HG03196 (cell line): ENCODE measurements around the gene HBG1.

Source experiments
- ATAC-seq: cut with Tn5 transposase; IDR thresholded peaks from one replicate; pipeline ENCODE4 v1.9.1; 2021; ENCODE audit not compliant: unreplicated experiment

The HBG1 gene

DNA sequence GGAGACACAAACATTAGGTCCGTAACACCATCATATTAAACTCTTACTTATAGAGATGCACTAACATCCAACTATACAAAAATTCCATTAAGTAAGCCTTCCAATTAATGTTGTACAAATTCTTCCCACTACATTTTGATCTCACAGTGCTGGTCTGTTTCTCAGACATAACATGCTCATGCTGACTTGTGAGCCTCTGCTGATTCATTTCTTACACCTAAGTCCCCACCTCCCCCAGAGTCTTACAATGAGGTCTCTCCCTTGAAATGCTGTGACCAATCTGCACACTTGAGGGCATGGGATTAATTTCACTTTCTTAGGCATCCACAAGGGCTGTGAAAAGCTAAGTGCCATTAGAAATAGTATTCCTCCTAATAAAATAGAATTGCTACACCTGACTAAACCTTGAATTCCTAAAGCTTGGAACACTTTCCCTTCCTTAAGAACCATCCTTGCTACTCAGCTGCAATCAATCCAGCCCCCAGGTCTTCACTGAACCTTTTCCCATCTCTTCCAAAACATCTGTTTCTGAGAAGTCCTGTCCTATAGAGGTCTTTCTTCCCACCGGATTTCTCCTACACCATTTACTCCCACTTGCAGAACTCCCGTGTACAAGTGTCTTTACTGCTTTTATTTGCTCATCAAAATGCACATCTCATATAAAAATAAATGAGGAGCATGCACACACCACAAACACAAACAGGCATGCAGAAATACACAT lies 2.0 kb downstream of the HBG1 start:
- no peak for ATAC-seq

DNA sequence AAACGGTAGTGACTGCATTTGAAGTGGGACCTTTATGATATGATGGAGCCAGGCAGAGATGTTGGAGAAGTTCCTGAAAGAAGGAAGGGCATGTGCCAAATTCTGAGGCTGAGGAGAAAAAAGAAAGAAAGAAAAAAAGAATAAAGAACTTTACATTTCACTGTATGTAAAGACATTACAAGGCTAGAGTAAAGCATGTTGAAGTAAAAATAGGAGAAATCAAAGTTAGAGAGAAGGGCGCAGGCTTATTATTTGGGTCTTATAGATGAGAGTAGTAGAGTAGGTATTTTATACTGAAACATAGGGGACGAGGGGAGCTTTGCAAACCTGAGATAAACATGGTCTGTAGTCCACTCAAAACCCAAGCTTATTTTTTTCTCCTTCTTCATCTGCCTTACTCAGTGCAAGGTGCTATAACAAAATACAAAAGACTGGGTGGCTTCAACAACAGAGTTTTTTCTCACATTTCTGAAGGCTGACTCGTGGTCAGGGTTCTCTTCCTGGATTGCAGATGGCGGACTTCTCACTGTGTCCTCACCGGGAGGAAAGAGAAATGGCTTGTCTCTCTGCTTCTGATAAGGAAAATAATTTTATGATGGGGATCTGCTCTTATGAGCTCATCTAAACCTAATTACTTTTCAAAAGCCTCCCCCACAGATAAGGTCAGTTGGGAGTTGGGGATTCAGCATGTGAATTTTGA lies 2.7 kb downstream of the HBG1 start:
- no peak for ATAC-seq

GRCh38 chr11:5245155-5245554 lies 4.5 kb downstream of the HBG1 start:
- ATAC-seq, result no peak

DNA sequence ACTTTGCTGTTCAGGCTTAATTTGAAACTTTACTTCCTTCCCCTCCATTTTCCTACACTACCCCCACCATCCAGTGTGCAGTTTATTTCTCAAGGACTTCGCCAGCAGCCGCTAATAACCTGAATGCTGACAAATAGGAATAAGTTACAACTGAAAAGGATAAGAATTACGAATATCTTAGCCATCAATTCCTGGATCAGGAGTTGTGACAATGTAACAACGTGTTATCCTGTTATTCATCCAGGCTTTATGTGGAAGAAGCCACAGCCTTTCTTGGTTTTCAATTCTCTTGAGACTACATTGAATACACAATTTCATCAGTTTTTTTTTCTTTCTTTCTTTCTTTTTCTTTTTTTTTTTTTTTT lies 5.9 kb downstream of the HBG1 start:
- no peak for ATAC-seq

- no peak for ATAC-seq
Observed at GRCh38 chr11:5242933-5243815, 6.5 kb downstream of the HBG1 start.

GRCh38 chr11:5242208-5242607 lies 7.4 kb downstream of the HBG1 start:
- no peak for ATAC-seq

GRCh38 chr11:5241458-5241857 lies 8.2 kb downstream of the HBG1 start:
- no peak for ATAC-seq

- no peak for ATAC-seq
Observed at GRCh38 chr11:5240458-5240857, 9.2 kb downstream of the HBG1 start.

GRCh38 chr11:5240056-5240455 lies 9.6 kb downstream of the HBG1 start:
- no peak for ATAC-seq

- no peak for ATAC-seq
Observed at GRCh38 chr11:5239046-5239445, 10.6 kb downstream of the HBG1 start.

DNA sequence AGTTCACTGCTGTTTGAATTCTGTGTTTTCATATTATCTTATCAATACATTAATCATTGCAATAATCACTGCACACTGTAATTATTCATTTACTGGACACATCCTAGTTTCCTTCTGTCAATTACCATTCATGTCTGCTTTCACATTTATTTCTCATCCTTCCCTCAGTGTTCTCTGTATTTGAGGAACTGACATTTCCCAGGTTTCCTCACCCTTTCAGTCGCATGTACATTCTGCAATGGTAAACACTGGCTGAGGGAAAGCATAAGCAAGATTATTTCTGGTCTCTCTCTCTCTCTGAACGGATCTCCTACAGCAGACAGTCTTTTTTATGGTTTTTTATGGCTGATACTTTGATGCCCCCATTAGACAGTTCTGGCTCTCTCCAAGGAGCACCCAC lies 11.2 kb downstream of the HBG1 start:
- no peak for ATAC-seq

DNA sequence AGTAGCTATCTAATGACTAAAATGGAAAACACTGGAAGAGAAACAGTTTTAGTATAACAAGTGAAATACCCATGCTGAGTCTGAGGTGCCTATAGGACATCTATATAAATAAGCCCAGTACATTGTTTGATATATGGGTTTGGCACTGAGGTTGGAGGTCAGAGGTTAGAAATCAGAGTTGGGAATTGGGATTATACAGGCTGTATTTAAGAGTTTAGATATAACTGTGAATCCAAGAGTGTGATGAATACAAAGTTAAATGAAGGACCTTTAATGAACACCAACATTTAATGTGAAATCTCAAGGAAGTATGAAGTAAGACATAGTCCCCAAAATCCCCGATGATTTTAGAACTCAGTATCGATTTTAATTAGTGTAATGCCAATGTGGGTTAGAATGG lies 12.2 kb downstream of the HBG1 start:
- no peak for ATAC-seq

GRCh38 chr11:5235364-5236095 lies 14.1 kb downstream of the HBG1 start:
- no peak for ATAC-seq

DNA sequence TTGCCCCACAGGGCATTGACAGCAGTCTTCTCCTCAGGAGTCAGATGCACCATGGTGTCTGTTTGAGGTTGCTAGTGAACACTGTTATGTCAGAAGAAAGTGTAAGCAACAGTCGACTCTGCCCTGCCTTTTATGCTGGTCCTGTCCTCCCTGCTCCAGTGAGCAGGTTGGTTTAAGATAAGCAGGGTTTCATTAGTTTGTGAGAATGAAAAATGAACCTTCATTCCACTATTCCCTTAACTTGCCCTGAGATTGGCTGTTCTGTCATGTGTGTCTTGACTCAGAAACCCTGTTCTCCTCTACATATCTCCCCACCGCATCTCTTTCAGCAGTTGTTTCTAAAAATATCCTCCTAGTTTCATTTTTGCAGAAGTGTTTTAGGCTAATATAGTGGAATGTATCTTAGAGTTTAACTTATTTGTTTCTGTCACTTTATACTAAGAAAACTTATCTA lies 15.2 kb downstream of the HBG1 start, which contains the start of gene HBD:
HBD (minus strand) TSS at position 103 of the 454 bp plus-strand sequence; CDS start at position 53, 50 bp downstream.
- peak; percentile 78 for ATAC-seq

DNA sequence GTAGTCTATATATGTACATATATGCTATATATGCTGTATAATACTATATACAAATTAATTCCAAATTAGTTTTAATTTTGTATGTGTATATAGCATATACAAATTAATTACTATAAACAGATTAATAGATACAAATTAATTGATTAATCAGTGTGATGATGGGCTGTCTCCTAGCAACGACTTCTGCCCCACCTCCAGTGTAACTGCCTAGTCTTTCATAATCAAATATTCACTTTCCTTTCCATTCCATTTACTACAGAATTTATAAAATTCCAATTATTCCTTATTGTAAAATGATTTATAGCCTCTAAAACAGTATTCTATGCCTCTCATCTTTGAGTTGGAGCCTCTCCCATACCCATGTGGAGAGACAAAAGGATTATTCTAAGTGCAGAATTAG lies 16.4 kb downstream of the HBG1 start:
- ATAC-seq, result no peak

- ATAC-seq, result no peak
Observed at GRCh38 chr11:5232821-5233220, 16.8 kb downstream of the HBG1 start.

DNA sequence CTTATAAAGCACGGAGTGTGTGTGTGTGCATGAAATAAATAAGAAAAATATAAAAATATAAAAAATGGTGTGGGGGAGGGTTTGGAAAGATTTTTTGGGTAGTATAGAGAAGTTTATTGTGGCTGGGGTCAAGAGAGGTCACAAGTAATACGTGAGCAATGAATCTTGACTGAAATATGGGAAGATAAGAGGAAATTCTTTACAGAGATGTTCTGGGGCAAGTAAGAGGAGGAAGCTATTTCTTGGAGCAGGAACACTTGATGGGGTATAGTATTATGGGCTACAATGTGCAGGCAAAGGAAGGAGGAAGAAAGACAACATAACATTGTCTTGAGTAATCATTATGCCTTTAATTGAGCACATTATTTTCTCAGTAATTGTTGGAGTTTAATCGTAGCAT lies 17.5 kb downstream of the HBG1 start:
- ATAC-seq, result no peak

- no peak for ATAC-seq
Observed at GRCh38 chr11:5231111-5231510, 18.5 kb downstream of the HBG1 start.

DNA sequence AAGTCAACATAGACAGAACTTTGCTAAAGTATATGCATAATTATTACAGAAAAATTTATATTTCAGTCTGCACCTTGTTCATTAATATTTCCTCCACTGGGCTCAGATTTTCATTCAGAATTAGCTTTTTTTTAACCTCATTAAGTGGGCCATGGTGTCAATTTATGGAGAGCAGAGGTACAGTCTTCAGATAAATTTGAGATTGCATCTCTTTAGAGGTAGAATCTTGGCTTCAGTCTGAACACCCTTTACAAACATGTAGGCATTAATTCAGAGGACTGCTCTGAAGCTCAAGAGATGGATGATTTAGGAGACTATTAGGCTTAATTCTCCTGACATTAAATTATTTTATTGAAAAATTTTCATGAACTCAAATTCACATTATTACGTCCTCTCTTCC lies 19.4 kb downstream of the HBG1 start:
- ATAC-seq, result no peak

- no peak for ATAC-seq
Observed at GRCh38 chr11:5229796-5230195, 19.9 kb downstream of the HBG1 start.

DNA sequence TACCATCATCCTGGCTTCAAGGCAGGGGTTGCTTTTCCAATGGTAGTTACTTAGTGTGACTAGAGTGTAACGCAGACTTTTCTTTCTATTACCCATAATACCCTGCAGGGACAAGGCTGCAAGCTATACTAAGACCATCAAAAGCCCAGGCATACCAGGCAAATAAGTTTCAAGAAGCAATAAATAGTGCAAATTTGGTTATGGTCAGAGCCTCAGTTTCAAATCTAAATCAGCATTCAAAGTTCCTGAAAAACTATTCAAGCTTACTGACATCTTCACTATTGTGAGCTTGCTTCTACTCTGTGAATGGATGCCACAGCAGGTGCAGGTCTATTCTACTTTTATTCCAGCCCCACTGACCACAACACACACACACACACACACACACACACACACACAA lies 20.3 kb downstream of the HBG1 start:
- ATAC-seq, result no peak
